Right lobe of liver (tissue), 6 donors: Measurements from ENCODE around the gene VAV2. TPM values are rescaled to one million over a fixed set of nuclear protein-coding genes. Genes with fewer than 3 reads are reported as not detected.
A peak's percentile ranks its signal among the peaks of the same experiment; 100 is the strongest.

ENCODE experiments used
- ATAC-seq, 4 donors: fragments of 200-7000 bp; cut with Tn5 transposase; one replicate each; pipeline ENCODE4 v1.9.1; 2020; ENCODE audit warnings: mild to moderate bottlenecking in 4 of 4, moderate library complexity in 4 of 4
- DNase-seq, 3 donors: peaks; one replicate each; pipeline ENCODE4 v3.0.0-alpha.2; 2020
- H3K27ac ChIP-seq, 3 donors: fragments of 200-600 bp; one replicate each; pipeline ENCODE4 v1.8.0; 2022
- H3K27me3 ChIP-seq, 2 donors: fragments of 200-600 bp; one replicate each; pipeline ENCODE4 v1.8.0; 2022
- H3K36me3 ChIP-seq, 4 donors: fragments of 200-600 bp; sonication (generic) in 1 of 4; one replicate each; pipeline versions ENCODE4 v1.5.1 to v1.8.0; 2017 to 2022; ENCODE audit warnings: control low read depth in 1 of 4
- H3K4me1 ChIP-seq, 4 donors: fragments of 200-600 bp; sonication (generic) in 1 of 4; one replicate each; pipeline versions ENCODE4 v1.5.1 to v1.8.0; 2017 to 2022; ENCODE audit warnings: control low read depth in 1 of 4
- H3K4me3 ChIP-seq, 3 donors: fragments of 200-600 bp; one replicate each; pipeline ENCODE4 v1.8.0; 2022
- H3K9me3 ChIP-seq, 4 donors: fragments of 200-600 bp; sonication (generic) in 1 of 4; one replicate each; pipeline versions ENCODE4 v1.5.1 to v1.8.0; 2017 to 2022; ENCODE audit warnings: control low read depth in 1 of 4
- CTCF ChIP-seq, 4 donors: fragments of 200-600 bp in 3 of 4; fragments of 450-650 bp in 1 of 4; IDR thresholded peaks; one replicate each; pipeline versions ENCODE4 v1.5.1 to v1.8.0; 2016 to 2022; ENCODE audit warnings: antibody characterized with exemption in 4 of 4, mild to moderate bottlenecking in 2 of 4
- POLR2A ChIP-seq: fragments of 450-650 bp; IDR thresholded peaks from one replicate; pipeline ENCODE4 v1.6.1; 2017; ENCODE audit warnings: antibody characterized with exemption, mild to moderate bottlenecking
- WGBS: methylation state at CpG from one replicate; pipeline ENCODE4 v1.1.6; 2018; ENCODE audit warnings: low coverage, low lambda C conversion rate; ENCODE audit not compliant: insufficient coverage; ENCODE audit errors: missing lambda C conversion rate; 5-methylcytosine and 5-hydroxymethylcytosine counted together
- intact Hi-C, 2 donors: fragments of 100-400 bp; cut with DNase I; formaldehyde crosslinking; loops; one replicate each; pipeline versions ENCODE4 v1.11.2 to v1.14.1; 2022
- total RNA-seq, 6 experiments: library from RNA; depleted of rRNA in 2 of 6; stranded (reverse); fragments of >200 nt in 2 of 6; fragmentation: NEBNext Ultra II Directional in 3 of 6; extraction: Animal tissue kit (Norgen Biotek cat#: 25700) in 3 of 6; gene quantifications; one replicate each; pipeline versions ENCODE4 v1.1.0 to v1.2.4, GENCODE V29; 2016 to 2023
- donor health status: DM: no; HTN: yes; CAD: no.
- donor health status: DM: no; HTN: no; CAD: no.
- donor health status: DM: no; HTN: no; CAD: no.
- donor health status: DM: no; HTN: yes; CAD: no.
- donor health status: DM: no; HTN: yes; CAD: no.

The VAV2 gene
- total RNA-seq, 6 experiments from 2014 or later, result 30.1 to 44.3 (median 34.9) TPM

GRCh38 chr9:133779081-133779480, 213.0 kb downstream of the VAV2 start:
- Histone ChIP-seq H3K27ac (no peak overlapping the region), H3K4me3 (no peak overlapping the region), H3K4me1 (no peaks in the 10 kb centered on the region), H3K36me3 (peaks cover 0 to 36% (median 13%) of the 10 kb centered on the region in 4 donors), H3K27me3 (no peaks in the 10 kb centered on the region), H3K9me3 (no peaks in the 10 kb centered on the region)
- no peak for TF ChIP-seq POLR2A
- WGBS, result 95% methylated on average over 4 of the region's 8 CpGs
- no peak for ATAC-seq
- intact Hi-C loops, result no loop called here
- peak in 1 of 3 donors; percentile 28 for DNase-seq

- TF ChIP-seq CTCF (IDR thresholded peaks at IDR 0.05) (no peak), POLR2A (no peak)
- Histone ChIP-seq H3K36me3 (peaks cover 0 to 41% (median 18%) of the 10 kb centered on the region in 4 donors), H3K27me3 (no peaks in the 10 kb centered on the region), H3K4me1 (no peaks in the 10 kb centered on the region), H3K27ac (no peak overlapping the region), H3K4me3 (no peak overlapping the region), H3K9me3 (no peaks in the 10 kb centered on the region)
- intact Hi-C loops, result no loop called here
- DNase-seq (peak in 2 of 3 donors; percentile 12 to 51), ATAC-seq (no peak)
- 96% methylated on average over 5 of the region's 20 CpGs for WGBS
These were observed 213.6 kb downstream of the VAV2 start for GRCh38 chr9:133778336-133779013.

GRCh38 chr9:133777871-133778270, 214.3 kb downstream of the VAV2 start:
- no peak overlapping the region for H3K27ac ChIP-seq
- TF ChIP-seq CTCF (IDR thresholded peaks at IDR 0.05), result no peak
- no peak for TF ChIP-seq POLR2A
- no peak overlapping the region for H3K4me3 ChIP-seq
- no peaks in the 10 kb centered on the region for H3K4me1 ChIP-seq
- H3K9me3 ChIP-seq, result no peaks in the 10 kb centered on the region
- peaks cover 0 to 38% (median 19%) of the 10 kb centered on the region in 4 donors for H3K36me3 ChIP-seq
- WGBS, result 70% methylated on average over 6 of the region's 14 CpGs
- DNase-seq (peak in 2 of 3 donors; percentile 19 to 36), ATAC-seq (no peak)
- intact Hi-C loops, result no loop called here
- no peaks in the 10 kb centered on the region for H3K27me3 ChIP-seq

- 72% methylated on average over 8 of the region's 15 CpGs for WGBS
- no peak overlapping the region for H3K4me3 ChIP-seq
- no peaks in the 10 kb centered on the region for H3K4me1 ChIP-seq
- H3K9me3 ChIP-seq, result no peaks in the 10 kb centered on the region
- H3K27ac ChIP-seq, result no peak overlapping the region
- H3K27me3 ChIP-seq, result no peaks in the 10 kb centered on the region
- H3K36me3 ChIP-seq, result peaks cover 0 to 38% (median 19%) of the 10 kb centered on the region in 4 donors
- ATAC-seq (no peak), DNase-seq (peak in 2 of 3 donors; percentile 13 to 44)
- TF ChIP-seq CTCF (IDR thresholded peaks at IDR 0.05) (no peak), POLR2A (no peak)
- intact Hi-C loops, result no loop called here
These were observed 214.9 kb downstream of the VAV2 start for GRCh38 chr9:133777068-133777791.
